Stimulated activated naive CD4-positive, alpha-beta T cell (primary cell): ENCODE results near the gene FH.

ENCODE experiments used
- DNase-seq, 6 experiments: peaks; one replicate each; lab custom pipeline; 2025; lab: John Stamatoyannopoulos, UW

Gene FH

DNA sequence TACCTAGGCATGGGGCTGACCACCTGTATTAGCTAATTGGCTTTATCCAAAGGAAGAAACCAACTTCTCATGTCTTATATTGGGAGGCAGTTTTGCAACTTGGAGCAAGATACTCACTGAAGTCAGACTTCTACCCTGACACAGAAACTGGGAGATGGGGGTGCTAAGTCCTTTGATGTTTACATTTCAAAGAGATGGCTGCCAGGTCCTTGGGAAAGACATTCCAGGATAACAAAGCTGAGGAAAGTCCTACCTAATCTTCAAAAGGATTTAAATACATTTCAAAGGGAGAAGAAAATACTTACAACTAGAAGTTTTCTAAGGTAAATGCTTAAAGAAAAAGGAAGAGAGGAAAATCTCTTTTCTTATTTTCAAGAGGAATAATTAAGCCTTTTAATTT lies 62.1 kb downstream of the FH start:
- DNase-seq = no peak

DNA sequence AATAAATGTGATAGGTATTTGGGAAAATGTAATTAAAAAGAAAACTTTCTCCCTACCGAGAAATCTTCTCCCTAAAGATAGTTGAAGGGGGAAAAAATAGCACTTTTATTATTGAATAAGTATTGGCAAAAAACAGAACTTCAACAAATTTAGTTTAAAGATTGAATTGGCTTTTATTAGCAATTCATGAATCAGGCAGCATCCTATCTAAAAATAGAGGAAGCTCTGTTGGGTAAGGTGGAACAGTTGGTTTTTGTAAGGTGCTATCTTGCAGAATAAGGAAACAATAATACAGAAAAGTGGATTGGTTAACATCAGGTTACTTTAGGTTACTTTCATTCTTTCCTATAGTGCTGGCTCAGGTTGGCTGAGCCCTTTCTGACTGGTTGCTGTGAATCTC lies 62.8 kb downstream of the FH start:
- no peak for DNase-seq

DNA sequence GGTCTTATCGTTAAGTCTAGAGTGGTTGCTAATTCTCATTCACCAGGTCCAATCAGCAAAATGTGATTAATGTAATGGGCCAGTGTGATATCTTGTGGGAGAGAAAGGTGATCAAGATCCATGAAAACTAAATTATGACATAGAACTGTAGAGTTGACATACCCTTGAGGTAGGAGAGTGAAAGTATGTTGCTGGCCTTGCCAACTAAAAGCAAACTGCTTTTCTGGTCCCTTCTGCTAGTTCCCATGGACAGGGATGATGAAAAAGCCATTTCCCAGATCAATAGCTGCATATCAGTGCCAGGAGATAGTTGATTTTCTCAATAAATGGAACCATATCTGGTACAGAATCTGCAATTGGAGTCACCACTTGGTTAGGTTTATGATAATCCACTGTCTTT lies 65.8 kb downstream of the FH start:
- no peak for DNase-seq

GRCh38 chr1:241451956-241452355 lies 67.6 kb downstream of the FH start:
- DNase-seq = no peak
